ENCODE results near the gene HOXB6.

The HOXB6 gene

GRCh38 chr17:48575066-48575582 is 29.7 kb downstream of the HOXB6 start:
- DNase-seq = no peak
- in situ Hi-C loops (cut with MboI; ENCODE audit: low pct_unique_long_range_greater_than_20kb, low sequenced_read_pairs) = no loop called here

- in situ Hi-C loops (cut with MboI; ENCODE audit: low pct_unique_long_range_greater_than_20kb, low sequenced_read_pairs) = no loop called here
- DNase-seq = no peak
These were observed 30.2 kb downstream of the HOXB6 start for GRCh38 chr17:48574505-48575065.

DNA sequence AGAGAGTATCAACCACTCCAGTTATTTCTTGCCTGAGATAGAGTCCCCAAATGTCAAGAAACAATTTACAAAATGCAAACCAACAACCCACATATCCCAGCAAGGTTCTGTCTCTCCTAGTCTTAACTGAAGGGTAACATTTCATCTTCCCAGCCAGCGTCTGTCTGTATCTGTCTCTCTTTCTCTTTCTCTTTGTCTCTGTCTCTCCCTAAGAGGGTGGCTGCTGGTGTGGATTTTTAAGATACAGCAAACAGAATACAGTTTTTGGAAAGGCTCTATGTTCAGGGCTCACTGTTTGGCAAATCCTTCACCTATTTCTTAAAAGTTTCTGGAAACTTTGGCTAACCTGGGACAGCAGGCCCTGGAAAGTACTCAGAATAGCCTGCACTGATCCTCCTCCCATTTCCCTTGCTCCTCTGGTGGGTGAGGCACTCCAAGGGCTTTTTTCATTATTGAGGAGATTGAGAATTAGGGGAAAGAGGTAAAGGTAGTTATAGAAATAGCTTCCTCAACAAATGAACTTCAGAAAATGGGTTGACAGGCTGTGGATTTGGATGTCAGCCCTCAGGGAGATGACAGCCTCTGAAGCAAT is 32.9 kb downstream of the HOXB6 start:
- in situ Hi-C loops (cut with MboI; ENCODE audit: low pct_unique_long_range_greater_than_20kb, low sequenced_read_pairs) = no loop called here

DNA sequence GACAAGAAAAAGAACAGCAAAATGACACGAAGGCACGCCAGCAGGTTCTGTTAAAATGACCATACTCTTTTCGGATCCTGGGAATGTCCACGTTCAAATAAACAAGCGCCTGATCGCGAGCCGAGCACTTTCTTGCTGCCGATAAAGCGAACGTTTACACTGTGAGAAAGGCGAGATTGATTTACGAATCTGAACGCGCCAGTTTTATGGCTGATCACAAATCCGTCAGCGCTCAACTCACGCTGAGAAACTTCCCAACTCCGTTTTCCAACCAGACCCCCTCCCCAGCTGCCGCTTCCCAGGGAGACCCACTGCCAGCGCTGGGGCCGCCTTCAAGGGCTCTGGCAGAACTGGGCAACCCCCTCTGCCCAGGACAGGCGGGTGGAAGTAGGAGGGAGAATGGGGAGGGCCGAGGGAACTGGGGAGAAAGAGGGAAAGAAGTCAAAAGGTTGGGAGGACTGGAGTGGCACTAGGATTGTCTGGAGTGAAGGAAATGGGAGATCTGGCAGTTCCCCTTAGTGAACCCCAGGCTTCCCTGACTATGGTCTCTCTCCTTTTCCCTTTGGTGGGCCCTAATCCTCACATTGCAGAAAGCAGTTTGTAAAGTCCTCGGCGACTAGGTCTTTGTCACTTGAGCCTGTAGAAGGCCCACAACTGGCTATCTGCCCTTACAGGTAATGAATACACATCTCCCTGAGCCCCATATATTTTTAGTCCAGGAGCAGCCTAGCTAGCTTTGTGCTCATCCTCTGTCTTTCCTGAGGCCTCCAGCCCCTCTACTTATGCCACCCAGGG is 33.6 kb downstream of the HOXB6 start:
- in situ Hi-C loops (cut with MboI; ENCODE audit: low pct_unique_long_range_greater_than_20kb, low sequenced_read_pairs) = no loop called here

More for the DNA sequence above, 32.9 kb downstream of the HOXB6 start:
- DNase-seq = no peak

DNA sequence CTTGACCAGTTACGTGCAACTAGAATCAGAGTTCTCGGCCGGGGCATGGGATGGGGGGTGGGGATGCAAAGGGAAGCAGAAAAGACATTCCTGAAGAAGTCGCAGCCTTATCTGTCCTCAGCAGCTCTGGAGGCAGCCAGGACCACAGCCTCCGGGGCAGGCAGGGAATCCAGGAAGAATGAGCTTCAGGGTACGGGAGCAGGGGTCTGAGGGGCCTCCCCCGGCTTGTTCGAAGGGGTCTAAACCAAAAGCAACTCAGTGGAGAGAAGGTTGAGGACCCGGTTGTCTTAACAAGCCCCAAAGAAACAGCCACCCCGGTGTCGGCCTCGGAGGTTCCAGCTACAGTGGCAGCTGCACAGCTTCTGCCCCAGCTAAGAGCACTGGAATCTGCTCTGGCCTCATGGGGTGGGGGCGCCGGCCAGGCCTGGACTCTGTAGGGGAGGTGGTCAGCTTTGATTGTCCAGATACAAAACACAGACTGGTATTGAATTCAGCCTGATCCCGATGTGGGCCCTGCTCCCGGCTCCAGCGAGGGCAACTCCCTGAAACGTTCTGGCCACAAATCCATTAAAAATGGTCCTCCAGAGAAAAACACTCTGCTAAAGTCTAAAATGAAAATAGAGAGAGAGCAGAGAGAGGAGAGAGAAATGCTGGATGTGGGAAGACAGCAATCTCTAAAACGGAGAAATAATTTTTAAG is 34.3 kb downstream of the HOXB6 start:
- in situ Hi-C loops (cut with MboI; ENCODE audit: low pct_unique_long_range_greater_than_20kb, low sequenced_read_pairs) = no loop called here
- no peak for DNase-seq

More for the DNA sequence above, 33.6 kb downstream of the HOXB6 start:
- no peak for DNase-seq

- in situ Hi-C loops (cut with MboI; ENCODE audit: low pct_unique_long_range_greater_than_20kb, low sequenced_read_pairs) = no loop called here
These were observed 35.0 kb downstream of the HOXB6 start for GRCh38 chr17:48569674-48570324.

DNA sequence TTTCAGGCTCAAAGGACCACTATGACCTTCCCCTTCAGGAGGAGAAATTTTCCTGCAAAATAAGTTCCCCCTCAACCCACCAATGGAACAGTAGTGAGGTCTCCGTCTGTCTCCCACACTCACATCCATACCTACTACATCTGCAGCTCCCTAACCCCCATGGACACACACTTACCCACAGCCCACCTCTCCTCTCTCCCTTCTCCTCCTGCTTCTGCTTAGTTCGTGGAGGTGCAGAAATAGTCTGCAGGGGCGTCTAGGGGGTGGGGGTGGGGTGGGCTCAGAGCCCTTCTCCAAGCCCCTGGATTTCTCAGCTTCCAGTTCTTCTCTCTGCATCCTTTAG is 35.6 kb downstream of the HOXB6 start:
- in situ Hi-C loops (cut with MboI; ENCODE audit: low pct_unique_long_range_greater_than_20kb, low sequenced_read_pairs) = no loop called here
- DNase-seq = no peak

More at GRCh38 chr17:48569674-48570324, 35.0 kb downstream of the HOXB6 start:
- no peak for DNase-seq

GRCh38 chr17:48568499-48569239 is 36.1 kb downstream of the HOXB6 start:
- no peak for DNase-seq
- in situ Hi-C loops (cut with MboI; ENCODE audit: low pct_unique_long_range_greater_than_20kb, low sequenced_read_pairs) = no loop called here

DNA sequence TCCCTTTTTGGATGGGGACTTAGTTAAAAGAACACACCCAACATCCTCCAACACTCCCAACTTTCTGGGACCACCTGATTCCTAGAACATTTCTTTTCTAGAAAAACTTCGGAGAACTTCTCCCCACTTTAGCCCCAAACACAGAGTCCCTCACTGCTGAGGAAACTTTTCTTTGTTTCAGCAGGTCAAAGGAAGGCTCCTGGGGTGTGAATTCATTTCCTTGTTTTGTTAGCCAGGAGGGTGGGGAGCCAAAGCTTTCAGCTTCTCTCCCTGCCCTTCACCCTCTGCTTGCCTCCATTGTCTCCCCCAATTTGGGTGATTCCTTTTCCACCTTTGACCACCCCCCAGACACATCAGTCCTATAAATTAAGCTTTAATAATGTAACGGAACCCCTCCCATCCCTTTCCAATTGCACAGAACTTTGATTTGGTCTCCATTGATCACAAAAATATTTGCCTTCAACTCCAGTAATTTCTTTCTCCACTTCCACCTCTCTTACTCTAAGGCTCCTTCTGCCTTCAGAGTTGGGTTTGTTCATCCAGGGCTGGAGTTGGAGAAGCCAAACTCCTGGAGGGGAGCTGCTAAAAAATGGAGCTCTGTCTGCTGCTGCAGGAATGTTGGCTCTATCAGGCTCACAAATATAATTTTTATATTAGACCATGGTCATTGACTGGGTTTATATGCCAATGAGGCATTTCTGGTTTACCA is 37.0 kb downstream of the HOXB6 start:
- DNase-seq = no peak
- in situ Hi-C loops (cut with MboI; ENCODE audit: low pct_unique_long_range_greater_than_20kb, low sequenced_read_pairs) = no loop called here

DNA sequence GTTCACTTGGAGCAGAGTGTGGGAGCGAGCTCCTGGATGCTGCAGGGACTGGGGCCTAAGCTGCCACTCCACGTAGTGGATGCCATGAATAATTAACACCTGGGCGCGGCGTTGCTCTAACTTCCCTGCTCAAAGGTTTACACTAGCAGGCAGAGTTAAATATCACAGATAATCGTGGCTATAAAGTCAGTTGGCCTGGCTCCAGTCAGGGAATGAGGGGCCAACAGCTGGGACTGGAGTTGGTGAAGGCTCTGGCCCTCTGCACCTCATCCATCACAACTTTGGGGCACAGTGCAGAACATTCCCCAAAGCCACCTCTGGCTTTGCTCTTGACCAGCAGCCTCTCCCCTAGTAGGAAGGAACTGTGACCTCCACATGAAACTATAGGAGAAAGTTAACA is 37.6 kb downstream of the HOXB6 start:
- in situ Hi-C loops (cut with MboI; ENCODE audit: low pct_unique_long_range_greater_than_20kb, low sequenced_read_pairs) = no loop called here
- no peak for DNase-seq

GRCh38 chr17:48566717-48567116 is 38.1 kb downstream of the HOXB6 start:
- in situ Hi-C loops (cut with MboI; ENCODE audit: low pct_unique_long_range_greater_than_20kb, low sequenced_read_pairs) = no loop called here
- no peak for DNase-seq

DNA sequence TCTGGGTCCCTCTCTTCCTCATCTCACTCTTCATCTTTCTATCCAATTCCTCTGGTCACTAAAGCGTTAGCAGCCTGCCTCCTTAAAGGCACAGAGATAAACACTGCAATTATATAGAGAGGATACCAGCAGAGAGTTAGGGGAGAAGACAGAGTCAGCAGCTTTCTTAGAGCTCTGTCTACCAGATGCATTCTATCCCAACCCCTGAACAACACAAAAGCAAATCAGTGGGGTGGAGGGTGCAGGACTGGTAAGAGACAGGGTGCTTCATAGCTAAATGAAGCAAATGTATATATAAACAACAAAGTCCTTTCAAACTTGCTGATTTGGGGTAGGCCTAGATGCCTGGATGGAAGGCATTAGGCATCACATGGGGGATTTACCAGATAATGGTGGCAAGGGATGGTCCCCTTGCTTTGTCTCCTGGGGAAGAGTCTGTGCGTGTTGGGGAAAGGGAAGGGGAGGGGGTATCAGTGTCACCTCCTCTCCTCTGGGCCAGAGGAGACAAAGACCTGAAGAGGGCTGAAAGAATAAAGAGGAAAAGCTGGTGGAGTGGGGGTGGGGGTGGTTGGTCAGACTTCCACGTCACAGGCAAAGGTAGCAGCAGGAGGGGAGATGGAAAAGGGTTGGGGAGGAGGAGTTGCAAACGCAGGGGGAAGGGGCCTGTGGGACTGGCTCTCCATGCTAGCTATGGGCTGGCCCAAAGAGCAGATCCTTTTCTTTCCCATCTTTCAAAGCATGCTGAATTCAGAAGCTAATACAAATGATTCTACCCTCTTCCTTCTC is 38.7 kb downstream of the HOXB6 start:
- no peak for DNase-seq
- in situ Hi-C loops (cut with MboI; ENCODE audit: low pct_unique_long_range_greater_than_20kb, low sequenced_read_pairs) = no loop called here

DNA sequence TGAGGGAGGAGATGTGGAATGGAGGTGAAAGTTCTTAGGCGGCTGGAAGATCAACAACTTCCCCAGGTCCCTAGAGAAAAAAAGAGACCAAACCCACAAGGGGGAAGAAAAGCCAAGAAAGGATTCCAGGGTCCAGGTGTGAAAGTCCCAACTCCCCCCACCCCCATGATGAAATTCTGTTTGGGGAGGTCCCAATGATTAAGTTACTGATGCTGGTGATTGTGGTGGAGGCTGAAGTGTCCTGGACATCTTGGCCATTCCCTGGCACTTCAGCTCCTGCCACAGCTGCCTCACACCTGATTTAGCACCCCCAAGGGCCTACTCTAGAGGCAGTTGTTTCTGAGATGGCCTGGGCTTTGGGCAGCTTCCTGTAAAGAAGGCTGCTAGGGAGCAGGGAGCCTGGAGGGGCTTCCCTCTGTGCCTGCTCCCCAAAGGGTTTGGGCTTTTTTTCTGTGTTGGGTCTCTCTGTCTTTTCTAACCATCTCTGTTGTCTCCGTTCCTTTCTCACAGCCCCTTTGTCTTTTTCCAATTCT is 39.7 kb downstream of the HOXB6 start:
- no peak for DNase-seq
- in situ Hi-C loops (cut with MboI; ENCODE audit: low pct_unique_long_range_greater_than_20kb, low sequenced_read_pairs) = no loop called here

DNA sequence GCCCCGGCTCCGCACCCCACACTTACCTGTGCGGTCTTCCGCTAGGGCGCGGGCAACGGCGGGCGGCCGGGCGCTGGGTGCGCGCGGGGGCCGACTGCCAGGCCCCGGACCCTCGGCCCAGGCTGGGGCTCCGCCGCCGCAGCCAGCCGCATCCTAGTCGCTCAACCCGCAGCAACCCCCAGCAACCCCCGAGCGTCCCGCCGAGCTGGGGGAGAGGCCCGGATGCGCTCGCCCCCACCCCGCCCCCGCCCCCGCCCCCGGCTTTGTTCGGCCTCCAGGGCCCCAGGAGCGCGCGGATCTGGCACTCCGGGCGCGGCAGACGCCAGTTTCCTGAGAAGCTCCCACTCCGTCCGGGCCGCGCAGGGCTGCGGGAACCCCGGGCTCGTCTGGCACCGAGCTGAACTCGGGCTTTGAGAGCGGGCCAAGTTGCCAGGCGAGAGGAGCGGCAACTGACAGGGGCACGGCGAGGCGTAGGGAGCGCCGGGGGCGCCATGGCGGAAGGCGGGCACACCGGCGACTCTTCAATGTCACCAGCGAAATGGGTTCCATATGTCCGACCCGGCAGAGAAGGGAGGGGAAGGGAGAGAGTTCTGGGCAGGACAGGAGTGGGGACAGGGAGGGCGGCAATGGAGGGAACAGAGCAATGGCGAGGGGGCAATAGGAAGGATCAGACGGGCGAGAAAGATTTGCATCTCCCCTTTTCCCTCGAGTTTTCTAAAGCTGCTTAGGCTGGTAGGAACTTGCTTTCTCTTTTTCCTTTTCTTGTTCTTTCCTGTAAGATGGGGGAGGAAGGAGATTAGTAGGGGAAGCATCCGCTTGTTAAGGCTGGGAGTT is 40.4 kb downstream of the HOXB6 start:
- no peak for DNase-seq
- in situ Hi-C loops (cut with MboI; ENCODE audit: low pct_unique_long_range_greater_than_20kb, low sequenced_read_pairs) = no loop called here

- in situ Hi-C loops (cut with MboI; ENCODE audit: low pct_unique_long_range_greater_than_20kb, low sequenced_read_pairs) = no loop called here
- DNase-seq = no peak
These were observed 41.0 kb downstream of the HOXB6 start for GRCh38 chr17:48563867-48564187.

GRCh38 chr17:48563385-48563838 is 41.4 kb downstream of the HOXB6 start:
- in situ Hi-C loops (cut with MboI; ENCODE audit: low pct_unique_long_range_greater_than_20kb, low sequenced_read_pairs) = no loop called here
- DNase-seq = no peak
